ENCODE measurements around the gene KCTD11. TPM values are rescaled to one million over a fixed set of nuclear protein-coding genes. Genes with fewer than 3 reads are reported as not detected.

Gene KCTD11
- total RNA-seq, 1 donor from 2014 or later: 8.9 TPM

GRCh38 chr17:7346761-7347614 lies 5.0 kb upstream of the KCTD11 start:
- TF ChIP-seq CTCF (IDR thresholded peaks at IDR 0.05): no peak
- no peak for ATAC-seq
- H3K9me3 ChIP-seq: no peaks in the 10 kb centered on the region
- H3K4me3 ChIP-seq: no peak overlapping the region
- no peaks in the 10 kb centered on the region for H3K27me3 ChIP-seq
- H3K27ac ChIP-seq: no peak overlapping the region
- no peak for DNase-seq
- intact Hi-C loops (cut with DNase I): no loop called here
- peaks cover 8% of the 10 kb centered on the region for H3K4me1 ChIP-seq
- H3K36me3 ChIP-seq: no peaks in the 10 kb centered on the region

- ATAC-seq: no peak
These were observed 4.1 kb upstream of the KCTD11 start for GRCh38 chr17:7347630-7348477.

GRCh38 chr17:7348478-7349242 lies 3.3 kb upstream of the KCTD11 start:
- H3K36me3 ChIP-seq: no peaks in the 10 kb centered on the region
- DNase-seq (peak; percentile 67), ATAC-seq (no peak)
- no peaks in the 10 kb centered on the region for H3K27me3 ChIP-seq
- H3K4me3 ChIP-seq: no peak overlapping the region
- H3K4me1 ChIP-seq: peaks cover 22% of the 10 kb centered on the region
- TF ChIP-seq CTCF (IDR thresholded peaks at IDR 0.05): no peak
- no peaks in the 10 kb centered on the region for H3K9me3 ChIP-seq
- H3K27ac ChIP-seq: no peak overlapping the region
- intact Hi-C loops (cut with DNase I): no loop called here

More at GRCh38 chr17:7347630-7348477, 4.1 kb upstream of the KCTD11 start:
- no peaks in the 10 kb centered on the region for H3K36me3 ChIP-seq
- H3K9me3 ChIP-seq: no peaks in the 10 kb centered on the region
- H3K27ac ChIP-seq: no peak overlapping the region
- no peaks in the 10 kb centered on the region for H3K27me3 ChIP-seq
- peaks cover 14% of the 10 kb centered on the region for H3K4me1 ChIP-seq
- no peak for DNase-seq
- intact Hi-C loops (cut with DNase I): no loop called here
- no peak for TF ChIP-seq CTCF (IDR thresholded peaks at IDR 0.05)
- H3K4me3 ChIP-seq: no peak overlapping the region

GRCh38 chr17:7352503-7352889 lies 534 bp downstream of the KCTD11 start:
- H3K27ac ChIP-seq: peak overlapping the region; percentile 98
- ATAC-seq (no peak), DNase-seq (no peak)
- H3K4me1 ChIP-seq: peaks cover 33% of the 10 kb centered on the region
- no peaks in the 10 kb centered on the region for H3K27me3 ChIP-seq
- H3K9me3 ChIP-seq: no peaks in the 10 kb centered on the region
- H3K36me3 ChIP-seq: no peaks in the 10 kb centered on the region
- peak; percentile 54 for TF ChIP-seq CTCF (IDR thresholded peaks at IDR 0.05)
- intact Hi-C loops (cut with DNase I): no loop called here
- peak overlapping the region; percentile 94 for H3K4me3 ChIP-seq

GRCh38 chr17:7352910-7353635 lies 1.1 kb downstream of the KCTD11 start:
- peak; percentile 70 for DNase-seq

More at GRCh38 chr17:7352910-7353635, 1.1 kb downstream of the KCTD11 start:
- ATAC-seq: no peak
- Histone ChIP-seq H3K4me1 (peaks cover 33% of the 10 kb centered on the region), H3K27ac (no peak overlapping the region), H3K9me3 (no peaks in the 10 kb centered on the region), H3K4me3 (peak overlapping the region; percentile 94), H3K36me3 (no peaks in the 10 kb centered on the region), H3K27me3 (no peaks in the 10 kb centered on the region)
- no peak for TF ChIP-seq CTCF (IDR thresholded peaks at IDR 0.05)
- intact Hi-C loops (cut with DNase I): no loop called here
